ENCODE measurements around the gene KCNAB1.

Gene KCNAB1

GRCh38 chr3:156311930-156312329 is 191.6 kb downstream of the KCNAB1 start:
- no peak for FAIRE-seq
- DNase-seq (ENCODE audit: low spot score) = no peak

- DNase-seq (ENCODE audit: low spot score) (no peak), FAIRE-seq (no peak)
Measured at GRCh38 chr3:156316076-156316475, 195.7 kb downstream of the KCNAB1 start.

- peak; percentile 24 for DNase-seq (ENCODE audit: low spot score)
Measured at GRCh38 chr3:156317462-156318074, 197.2 kb downstream of the KCNAB1 start.

GRCh38 chr3:156321945-156322344 is 201.6 kb downstream of the KCNAB1 start:
- no peak for FAIRE-seq
- DNase-seq (ENCODE audit: low spot score) = no peak

More at GRCh38 chr3:156317462-156318074, 197.2 kb downstream of the KCNAB1 start:
- no peak for FAIRE-seq

GRCh38 chr3:156323466-156323865 is 203.1 kb downstream of the KCNAB1 start:
- no peak for DNase-seq (ENCODE audit: low spot score)
- no peak for FAIRE-seq

GRCh38 chr3:156330415-156330814 is 210.0 kb downstream of the KCNAB1 start:
- DNase-seq (ENCODE audit: low spot score) (no peak), FAIRE-seq (no peak)

GRCh38 chr3:156332304-156332703 is 211.9 kb downstream of the KCNAB1 start:
- no peak for DNase-seq (ENCODE audit: low spot score)
- FAIRE-seq = no peak

GRCh38 chr3:156334841-156335545 is 214.6 kb downstream of the KCNAB1 start:
- DNase-seq (ENCODE audit: low spot score) (no peak), FAIRE-seq (no peak)

- FAIRE-seq (no peak), DNase-seq (ENCODE audit: low spot score) (no peak)
Measured at GRCh38 chr3:156339491-156339890, 219.1 kb downstream of the KCNAB1 start.

- no peak for DNase-seq (ENCODE audit: low spot score)
- no peak for FAIRE-seq
Measured at GRCh38 chr3:156341332-156341731, 221.0 kb downstream of the KCNAB1 start.

GRCh38 chr3:156341831-156342416 is 221.5 kb downstream of the KCNAB1 start:
- DNase-seq (ENCODE audit: low spot score) (no peak), FAIRE-seq (no peak)

GRCh38 chr3:156344215-156344614 is 223.8 kb downstream of the KCNAB1 start:
- no peak for DNase-seq (ENCODE audit: low spot score)
- FAIRE-seq = no peak

- no peak for FAIRE-seq
- no peak for DNase-seq (ENCODE audit: low spot score)
Measured at GRCh38 chr3:156349111-156349510, 228.7 kb downstream of the KCNAB1 start.

- DNase-seq (ENCODE audit: low spot score) = no peak
- no peak for FAIRE-seq
Measured at GRCh38 chr3:156349978-156350377, 229.6 kb downstream of the KCNAB1 start.

GRCh38 chr3:156350781-156351180 is 230.4 kb downstream of the KCNAB1 start:
- FAIRE-seq (no peak), DNase-seq (ENCODE audit: low spot score) (no peak)

- no peak for DNase-seq (ENCODE audit: low spot score)
- no peak for FAIRE-seq
Measured at GRCh38 chr3:156351783-156352182, 231.4 kb downstream of the KCNAB1 start.

GRCh38 chr3:156352728-156353127 is 232.3 kb downstream of the KCNAB1 start:
- no peak for FAIRE-seq

GRCh38 chr3:156353563-156353962 is 233.2 kb downstream of the KCNAB1 start:
- no peak for DNase-seq (ENCODE audit: low spot score)
- no peak for FAIRE-seq

More at GRCh38 chr3:156352728-156353127, 232.3 kb downstream of the KCNAB1 start:
- DNase-seq (ENCODE audit: low spot score) = no peak

- DNase-seq (ENCODE audit: low spot score) (no peak), FAIRE-seq (no peak)
Measured at GRCh38 chr3:156356537-156357363, 236.4 kb downstream of the KCNAB1 start.

- FAIRE-seq = no peak
- no peak for DNase-seq (ENCODE audit: low spot score)
Measured at GRCh38 chr3:156358232-156358631, 237.9 kb downstream of the KCNAB1 start.

GRCh38 chr3:156359368-156359767 is 239.0 kb downstream of the KCNAB1 start:
- FAIRE-seq (no peak), DNase-seq (ENCODE audit: low spot score) (no peak)

GRCh38 chr3:156360083-156360482 is 239.7 kb downstream of the KCNAB1 start:
- FAIRE-seq = no peak
- DNase-seq (ENCODE audit: low spot score) = no peak

Data from urothelium cell line (cell line).